NCI-H1105 (cell line): ENCODE data around the gene PKNOX2.
"Not testable (repeated sequence)": the region's sequence is repeated elsewhere in the genome, so short reads cannot be mapped to it uniquely, and the experiment has no call there.

Experiments
- DNase-seq: peaks from one replicate; lab custom pipeline; 2025; lab: John Stamatoyannopoulos, UW

Gene PKNOX2

DNA sequence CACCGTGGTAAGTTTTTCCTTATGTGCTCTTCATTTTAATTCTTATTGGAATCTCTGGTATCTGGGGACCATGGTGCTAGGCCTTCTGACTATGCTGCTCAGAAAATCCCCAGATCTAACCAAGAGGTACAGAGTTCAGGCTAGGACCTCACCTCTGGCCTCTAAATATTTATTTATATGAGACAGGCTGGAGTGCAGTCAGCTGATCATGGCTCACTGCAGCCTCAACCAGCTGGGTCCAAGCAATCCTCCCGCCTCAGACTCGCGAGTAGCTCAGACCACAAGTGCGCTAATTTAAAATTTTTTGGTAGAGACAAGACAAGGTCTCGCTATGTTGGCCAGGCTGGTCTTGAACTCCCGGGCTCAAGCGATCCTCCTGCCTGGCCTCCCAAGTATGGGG is 38.4 kb downstream of the PKNOX2 start:
- no peak for DNase-seq

DNA sequence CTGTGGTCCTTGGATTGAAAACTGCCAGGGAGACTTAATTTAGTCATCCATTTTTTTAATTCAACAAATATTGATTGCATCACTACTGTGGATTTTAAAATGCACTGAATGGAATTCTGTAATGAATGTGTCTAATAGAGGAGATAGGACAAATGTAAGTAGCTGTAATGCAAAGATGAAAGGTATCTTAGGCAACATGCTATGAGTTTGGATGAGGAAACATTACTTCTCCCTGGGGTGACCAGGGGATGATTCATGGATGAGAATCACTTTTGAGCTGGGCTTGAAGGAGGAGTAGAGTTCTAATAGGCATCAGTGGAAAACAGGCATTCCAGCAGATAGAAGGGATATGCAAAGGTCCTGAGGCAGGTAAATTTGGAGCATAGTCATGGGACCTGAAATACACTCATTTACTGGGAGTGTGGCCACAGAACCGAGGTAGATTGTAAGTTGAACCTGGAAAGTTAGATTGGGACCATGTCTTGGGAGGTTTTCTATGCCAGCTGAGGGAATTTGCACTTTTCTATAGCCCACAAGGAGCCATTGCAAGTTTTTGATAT is 43.4 kb downstream of the PKNOX2 start:
- no peak for DNase-seq

DNA sequence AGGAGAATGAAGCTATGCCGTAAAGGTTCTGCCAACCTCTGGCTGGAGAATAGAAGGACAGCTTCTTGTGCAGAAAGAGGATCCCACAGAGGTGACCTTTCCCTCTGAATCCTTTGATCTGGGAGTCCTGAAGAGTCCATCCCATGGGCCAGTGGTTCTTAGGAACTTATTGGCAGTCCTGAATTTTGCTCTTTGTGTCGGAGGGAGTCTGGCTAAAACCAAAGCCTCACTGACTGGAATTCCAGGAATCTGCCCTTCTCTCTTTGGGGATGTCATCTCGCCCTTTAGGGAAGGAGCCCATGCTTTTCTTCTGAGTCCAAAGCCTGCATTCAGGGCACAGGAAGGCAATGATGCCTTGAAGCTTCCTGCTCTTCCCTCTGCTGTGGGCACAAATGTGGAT is 45.5 kb downstream of the PKNOX2 start:
- DNase-seq = no peak

DNA sequence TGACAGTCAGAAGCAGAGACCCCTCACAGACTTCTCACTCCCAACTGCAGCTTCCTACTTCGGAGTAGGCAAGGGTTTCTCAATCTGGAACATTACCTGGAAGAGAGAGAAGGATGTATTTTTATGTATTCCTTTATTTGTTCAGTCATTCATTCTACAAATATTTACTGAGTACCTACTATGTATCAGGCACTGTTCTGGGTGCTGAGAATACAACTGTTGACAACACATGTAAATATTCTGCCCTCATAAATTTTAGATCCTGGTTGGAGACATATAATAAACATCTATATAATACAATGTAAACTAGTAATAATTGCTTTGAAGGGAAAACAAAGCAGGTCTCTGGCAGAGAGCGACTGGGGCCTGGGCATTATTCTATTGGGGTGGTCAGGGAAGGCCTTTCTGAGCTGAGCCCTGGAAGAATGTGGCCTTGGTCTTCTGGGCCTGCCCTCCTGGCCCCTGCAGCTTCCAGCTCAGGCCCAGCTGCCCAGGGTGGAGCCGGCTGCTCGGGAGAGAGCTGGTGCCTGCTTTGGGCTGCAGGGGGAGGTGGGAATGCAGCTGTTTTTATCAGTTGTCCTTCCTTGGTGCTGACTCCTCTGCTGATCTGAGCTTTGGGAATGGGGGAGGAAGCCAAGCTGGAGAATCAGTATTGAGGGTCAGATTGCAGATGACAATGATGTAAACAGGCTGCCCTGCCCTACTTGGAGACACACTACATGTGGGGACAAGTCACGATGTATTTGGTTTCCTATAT is 46.8 kb downstream of the PKNOX2 start:
- no peak for DNase-seq

DNA sequence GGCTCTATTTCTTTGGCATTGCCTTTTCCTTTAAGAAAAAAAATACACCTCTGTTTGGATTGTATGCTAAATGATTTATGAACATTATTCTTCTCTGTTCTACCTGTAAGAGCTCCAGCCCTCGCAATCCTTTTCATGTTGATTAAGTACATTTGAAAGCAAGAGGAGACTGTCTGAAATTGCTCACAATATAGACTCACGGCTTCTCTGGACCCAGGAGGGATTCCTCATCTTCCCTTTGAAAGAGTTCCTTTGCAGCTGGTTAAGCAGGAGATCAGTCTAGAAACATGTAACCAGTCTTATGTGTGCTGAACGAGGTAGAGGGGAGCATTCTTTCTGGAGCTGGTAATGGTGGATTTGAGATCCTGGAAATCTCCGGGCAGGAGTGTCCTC is 47.4 kb downstream of the PKNOX2 start:
- no peak for DNase-seq

DNA sequence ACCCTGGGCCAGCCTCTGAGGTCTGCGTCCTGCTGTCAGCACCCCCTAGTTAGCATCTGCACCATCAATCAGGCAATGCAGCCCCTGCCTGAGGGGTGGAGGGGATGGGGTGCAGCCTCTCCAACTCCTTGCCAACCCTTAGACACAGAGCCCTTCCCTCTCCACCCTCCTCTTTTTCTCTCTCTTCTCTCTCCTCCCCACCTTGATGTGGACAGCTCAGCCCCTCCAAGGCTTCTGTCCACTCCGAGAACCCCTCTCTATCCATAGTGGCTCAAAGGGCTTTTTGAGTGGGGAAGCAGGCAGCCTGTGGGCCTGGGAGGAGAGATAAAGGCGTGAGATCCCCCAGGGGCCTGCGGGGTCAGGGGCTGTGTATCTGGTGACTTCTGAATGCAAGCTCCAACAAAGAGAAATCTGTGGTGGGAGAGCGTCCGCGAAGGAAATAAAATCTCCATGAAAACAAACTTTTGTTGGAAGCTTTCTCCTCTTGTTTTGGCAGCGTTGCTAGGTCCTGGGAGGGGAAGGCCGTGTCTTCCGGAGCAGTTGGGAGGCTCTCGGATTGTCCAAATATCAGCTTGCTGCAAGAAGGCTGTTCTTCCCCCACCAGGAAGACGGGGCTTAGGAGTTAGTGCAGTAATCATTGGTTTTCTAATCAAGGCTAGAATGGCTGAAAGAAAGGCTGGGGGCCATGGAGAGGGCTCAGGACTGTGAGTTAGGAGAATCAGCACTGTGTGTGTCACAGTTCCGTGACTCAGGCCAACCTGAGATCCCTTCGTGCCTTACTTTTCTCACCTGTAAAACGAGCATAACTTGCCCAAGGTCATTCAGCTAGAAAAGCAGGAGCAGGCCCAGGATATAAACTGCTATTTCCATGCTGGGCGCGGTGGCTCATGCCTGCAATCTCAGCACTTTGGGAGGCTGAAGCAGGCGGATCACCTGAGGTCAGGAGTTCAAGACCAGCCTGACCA is 50.3 kb downstream of the PKNOX2 start:
- DNase-seq = no peak

DNA sequence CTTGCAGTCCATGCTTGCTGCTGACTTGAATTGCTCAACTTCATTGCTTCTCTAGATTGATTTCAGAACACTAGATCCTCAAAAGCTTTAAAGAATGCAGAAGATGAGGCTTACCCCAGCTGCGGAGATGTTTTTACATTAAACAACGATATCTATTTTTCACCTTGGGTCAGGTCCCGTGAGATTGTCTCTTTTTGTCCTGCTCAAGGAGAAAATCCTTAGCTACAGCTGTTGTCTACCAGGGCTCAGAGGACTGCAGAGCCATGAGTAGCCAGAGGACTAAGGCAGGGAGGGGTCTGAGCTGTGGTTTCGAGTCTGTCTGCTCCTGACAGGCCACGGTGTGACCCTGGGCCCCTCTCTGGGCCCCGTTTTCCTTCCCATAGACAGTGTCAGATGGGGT is 51.4 kb downstream of the PKNOX2 start:
- DNase-seq = no peak

DNA sequence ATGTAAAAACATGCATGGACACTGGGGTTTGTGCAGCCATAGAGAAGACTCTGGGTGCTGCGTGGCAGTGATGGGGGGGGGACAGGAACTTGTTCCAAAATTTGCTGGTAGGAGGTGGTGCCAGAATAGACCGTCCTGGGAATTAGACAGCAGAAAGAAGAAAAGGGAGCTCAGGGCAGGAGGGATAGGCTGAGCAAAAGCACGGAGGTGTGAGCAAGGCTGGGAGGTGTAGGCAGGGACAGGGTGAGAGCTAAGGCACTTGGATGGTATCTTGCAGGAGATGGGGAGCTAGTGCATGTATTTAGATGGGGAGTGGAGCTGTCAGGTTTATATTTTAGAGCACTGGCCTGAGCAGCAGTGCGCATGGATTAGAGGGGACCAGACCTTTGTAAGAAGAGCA is 53.8 kb downstream of the PKNOX2 start:
- DNase-seq = no peak

DNA sequence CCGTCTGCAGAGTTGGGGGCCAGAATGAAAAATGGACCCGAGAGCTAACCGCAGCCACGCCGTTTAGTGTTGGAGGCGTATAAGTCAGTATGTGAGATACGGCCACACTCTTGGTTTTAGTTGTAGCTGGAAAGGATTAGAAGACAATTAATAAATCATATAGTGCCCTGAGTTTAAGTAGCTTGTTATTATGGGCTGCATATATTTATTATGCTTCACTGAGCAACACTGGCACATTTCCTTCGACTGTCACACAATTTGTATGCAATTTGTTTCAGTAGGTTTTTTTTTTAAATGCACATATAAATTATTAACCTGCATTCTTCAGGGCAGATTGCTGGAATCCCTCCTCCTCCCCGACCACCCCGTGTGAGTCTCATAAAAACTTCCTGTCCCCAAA is 56.9 kb downstream of the PKNOX2 start:
- DNase-seq = no peak

DNA sequence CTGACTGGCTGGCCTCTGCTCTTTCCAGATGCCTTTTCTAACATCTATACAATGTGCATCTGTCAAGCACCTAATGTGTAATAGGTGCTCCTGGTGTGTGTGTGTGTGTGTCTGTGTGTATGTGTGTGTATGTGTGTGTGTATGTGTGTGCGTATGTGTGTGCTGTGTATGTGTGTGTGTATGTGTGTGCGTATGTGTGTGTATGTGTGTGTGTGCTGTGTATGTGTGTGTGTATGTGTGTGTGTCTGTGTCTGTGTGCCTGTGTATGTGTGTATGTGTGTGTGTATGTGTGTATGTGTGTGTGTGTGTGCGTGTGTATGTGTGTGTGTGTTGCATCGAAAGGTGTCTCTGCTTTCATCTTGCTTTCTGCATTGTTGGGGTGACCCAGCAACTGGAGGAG is 57.9 kb downstream of the PKNOX2 start:
- no peak for DNase-seq

DNA sequence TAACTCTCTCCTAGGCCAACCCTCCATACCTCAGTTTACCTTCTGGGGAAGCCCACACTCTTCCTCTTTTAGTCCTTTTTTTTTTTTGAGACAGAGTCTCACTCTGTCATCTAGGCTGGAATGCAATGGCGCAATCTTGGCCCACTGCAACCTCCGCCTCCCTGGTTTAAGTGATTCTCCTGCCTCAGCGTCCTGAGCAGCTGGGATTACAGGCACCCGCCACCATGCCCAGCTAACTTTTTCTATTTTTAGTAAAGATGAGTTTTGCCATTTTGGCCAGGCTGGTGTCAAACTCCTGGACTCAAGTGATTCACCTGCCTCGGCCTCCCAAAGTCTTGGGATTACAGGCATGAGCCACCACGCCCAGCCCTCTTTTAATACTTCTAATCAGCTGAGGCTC is 58.6 kb downstream of the PKNOX2 start:
- not testable (repeated sequence) for DNase-seq

DNA sequence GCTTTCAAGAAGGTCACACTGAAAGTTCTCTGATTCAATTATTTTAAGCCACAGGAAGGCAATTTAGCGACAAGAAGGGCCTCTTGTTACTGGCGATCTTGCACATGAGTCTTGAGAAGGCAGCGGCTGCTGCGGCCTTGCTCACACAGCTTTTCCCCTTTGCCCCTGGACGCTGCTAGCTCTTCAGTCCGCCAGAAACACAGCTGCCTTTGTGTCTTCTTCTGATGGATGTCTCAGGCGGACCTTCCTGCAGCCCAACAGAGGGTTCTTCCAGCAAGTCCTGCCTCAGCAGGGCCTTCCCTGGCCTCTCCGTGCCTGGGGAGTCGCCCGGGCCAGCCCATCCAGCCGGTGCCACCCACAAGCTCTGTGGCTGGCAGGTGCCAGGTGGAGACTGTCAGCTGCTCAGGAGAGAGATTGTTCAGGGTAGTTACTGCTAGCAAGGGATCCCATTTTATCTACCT is 59.4 kb downstream of the PKNOX2 start:
- no peak for DNase-seq

DNA sequence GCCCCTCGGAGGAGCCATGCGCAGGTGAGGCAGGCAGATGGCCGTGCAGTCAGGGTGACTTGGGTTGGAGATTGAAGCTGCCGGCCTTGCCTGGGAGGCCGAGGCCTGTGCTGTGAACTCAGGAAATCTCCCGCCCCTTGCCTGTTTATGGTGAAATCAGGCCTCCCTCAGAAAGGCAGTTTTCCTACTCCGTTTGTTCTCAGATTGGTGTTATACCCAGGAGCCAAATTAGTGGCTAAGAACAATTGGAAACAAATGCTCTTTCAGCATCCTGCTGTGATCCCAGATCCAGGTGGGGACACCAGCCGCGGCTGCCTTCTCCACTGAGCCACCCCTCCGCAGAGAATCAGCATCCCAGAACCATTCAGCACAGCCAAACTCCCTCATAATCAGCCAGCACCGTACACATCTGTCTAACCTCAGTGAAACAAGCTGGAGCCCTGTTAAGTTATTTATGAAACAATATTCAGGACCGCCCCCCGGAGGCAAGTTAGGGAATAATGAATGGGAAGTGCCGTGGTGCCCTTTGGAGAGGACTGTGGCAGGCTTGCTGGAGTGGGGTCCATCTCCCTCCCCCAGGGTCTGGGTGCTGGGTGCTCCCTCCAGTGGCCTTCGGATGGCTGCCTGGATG is 60.0 kb downstream of the PKNOX2 start:
- DNase-seq = no peak

DNA sequence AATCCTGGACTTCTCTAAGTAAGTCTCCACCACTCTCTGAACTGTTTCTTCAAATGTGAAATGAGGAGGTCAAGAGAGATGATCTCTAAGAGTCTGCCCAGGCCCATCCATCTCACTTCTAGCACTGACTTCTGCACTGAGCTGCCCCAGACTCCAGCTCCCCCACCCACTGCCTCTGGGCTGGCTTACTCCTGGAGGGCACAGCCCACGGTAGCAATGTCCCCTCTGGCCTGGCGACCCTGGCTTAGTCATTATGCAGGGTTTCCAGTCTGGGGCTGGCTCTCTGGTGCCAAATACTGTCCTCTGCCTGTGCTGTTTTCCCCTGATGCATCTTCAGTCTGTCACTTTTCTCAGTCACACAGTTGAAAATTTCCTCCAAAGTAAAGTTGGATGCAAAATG is 60.9 kb downstream of the PKNOX2 start:
- DNase-seq = no peak

DNA sequence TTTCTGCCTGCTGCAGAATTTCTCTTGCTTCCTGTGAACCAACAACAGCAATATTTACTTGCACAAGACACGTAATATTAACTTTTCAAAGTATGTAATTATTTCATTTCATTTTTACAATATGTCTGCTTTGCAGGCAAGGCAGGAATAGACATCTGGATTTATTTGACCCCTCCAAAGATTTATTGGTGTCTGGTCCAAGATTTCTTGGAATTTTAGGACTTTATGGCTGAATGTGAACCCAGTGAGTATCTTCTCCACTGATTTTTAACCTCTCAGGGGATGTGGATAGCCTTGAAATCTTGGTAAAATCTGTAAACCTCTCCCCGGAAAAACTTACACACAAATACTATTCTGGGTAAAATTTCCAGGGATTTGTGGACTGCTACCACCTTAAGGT is 61.5 kb downstream of the PKNOX2 start:
- DNase-seq = no peak

DNA sequence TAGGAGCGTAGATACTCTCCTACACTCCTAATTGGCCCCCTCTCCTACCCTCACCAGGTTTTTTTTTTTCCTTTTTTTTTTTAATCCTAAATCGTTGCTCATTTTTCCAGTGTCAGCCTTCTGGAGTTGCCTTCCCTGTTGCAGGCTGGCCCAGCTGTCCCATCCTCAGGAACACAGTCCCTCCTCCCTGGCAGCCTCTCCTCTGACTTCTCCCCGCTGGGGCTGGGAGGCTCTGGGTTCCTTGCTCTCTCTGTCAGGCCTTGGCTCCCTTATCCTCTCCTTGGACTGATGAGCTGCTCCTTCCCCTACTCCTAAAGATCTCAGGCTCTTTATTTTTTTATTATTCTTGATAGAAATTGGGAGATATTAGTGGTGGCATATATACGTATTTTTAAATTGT is 62.2 kb downstream of the PKNOX2 start:
- no peak for DNase-seq

DNA sequence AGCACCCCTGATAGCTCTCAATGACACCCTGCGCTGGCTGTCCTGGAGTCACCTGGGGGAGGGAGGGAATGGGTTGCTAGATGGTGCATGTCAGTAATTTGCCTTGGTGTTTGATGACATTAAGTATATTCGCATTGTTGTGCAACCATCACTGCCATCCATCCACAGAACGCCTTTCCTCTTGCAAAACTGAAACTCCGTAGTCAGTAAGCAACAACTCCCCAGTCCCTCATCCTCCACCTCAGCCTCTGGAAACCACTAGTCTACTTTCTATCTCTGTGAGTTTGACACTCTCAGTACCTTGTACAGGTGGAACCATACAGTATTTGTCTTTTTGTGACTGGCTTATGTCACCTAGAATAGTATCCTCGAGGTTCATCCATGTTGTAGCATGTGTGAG is 62.6 kb downstream of the PKNOX2 start:
- DNase-seq = no peak

DNA sequence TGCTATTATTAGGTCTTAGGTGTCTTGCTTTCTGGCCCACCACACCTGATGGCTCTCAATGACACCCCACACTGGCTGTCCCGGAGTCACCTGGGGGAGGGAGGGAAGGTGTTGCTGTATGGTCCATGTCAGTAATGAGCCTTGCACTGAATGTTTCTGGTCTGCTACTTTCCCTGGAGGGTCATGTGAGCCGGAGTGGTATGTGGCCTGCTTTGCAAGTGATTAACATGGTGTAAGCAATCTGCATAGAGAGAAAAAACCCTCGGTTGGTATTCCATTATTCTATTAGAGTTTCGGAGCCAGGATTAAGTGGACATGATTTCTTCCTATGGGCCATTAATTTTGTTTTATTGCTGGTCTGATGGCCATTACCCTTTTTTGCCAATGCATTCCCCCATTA is 63.9 kb downstream of the PKNOX2 start:
- no peak for DNase-seq

DNA sequence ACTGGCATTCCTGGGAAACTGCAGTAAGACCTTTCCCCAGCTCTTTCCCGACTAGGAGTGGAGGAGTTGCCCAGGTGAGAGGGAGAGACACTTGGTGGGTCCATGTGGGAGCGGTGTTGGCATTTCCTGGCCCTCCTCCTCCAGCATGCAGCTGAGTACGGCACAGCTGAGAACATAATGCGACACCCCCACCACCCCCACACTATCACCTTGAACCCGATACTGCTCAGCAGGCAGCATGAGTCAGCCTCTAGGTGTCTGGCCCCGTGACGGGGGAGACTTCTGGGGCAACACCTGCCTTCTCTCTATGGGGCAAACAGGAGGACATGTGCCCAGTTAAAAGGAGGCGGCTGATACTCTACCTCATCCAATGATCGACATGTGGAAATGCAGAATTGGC is 64.4 kb downstream of the PKNOX2 start:
- DNase-seq = no peak

DNA sequence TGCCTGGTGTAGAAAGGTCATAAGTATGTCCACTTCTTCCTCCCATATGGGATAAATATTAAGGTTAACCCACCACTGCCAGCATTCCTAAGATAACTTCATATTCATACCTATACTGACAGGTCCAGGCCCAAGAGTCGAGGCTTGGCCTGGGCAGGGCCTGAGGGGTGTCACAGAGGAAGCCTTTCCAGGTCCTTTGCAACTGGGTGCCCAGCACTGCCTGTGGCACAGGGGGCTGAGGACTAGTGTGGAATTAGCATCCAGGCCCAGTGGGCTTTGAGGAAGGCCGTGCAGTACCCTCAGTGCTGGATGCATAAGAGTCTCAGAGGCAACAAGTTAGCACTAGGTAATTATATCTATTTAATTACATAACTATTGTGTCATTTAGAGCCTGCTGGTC is 65.4 kb downstream of the PKNOX2 start:
- no peak for DNase-seq

DNA sequence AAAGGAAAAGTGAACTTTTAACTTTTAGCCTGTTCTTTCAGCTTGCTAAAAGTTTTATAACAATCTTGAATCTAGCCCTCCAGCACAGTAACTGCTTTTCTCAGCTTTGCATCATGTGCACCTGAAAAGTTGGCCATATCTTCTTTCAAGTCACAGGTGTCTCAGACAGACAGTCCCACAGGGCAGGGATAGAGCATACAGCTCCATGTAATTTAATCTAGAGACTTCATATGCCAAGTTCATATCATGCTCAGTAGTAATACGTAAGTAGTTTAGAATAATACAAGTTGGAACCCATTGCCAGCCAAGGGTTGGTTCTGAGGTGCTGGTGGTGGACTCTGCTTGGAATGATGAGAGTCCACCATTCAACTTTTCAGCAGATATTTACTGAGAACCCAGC is 68.6 kb downstream of the PKNOX2 start:
- no peak for DNase-seq

DNA sequence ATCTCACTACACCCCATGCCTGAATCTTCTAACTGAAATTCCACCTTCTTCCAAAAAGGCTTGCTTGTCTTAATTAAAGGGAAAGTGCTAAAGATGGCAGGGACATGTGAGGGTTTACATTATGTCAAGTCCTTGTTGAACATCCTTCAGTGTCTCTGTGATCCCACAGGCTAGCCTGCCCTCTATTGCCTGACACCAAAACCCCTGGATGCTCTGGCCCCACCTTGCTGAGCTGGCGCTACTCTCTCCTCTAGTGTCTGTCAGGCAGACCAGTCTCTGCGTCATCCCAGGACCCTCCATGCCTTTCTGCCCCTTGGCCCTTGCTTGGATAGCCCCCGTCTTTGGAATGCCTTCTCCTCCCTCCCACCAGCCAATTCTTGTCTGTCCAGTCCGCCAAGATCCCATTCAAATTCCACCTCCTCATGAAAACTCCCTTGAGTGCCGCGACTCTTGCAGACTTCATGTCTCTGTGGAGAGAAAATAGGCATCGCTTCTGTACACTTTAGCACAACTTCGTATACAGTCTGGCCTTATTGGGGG is 69.3 kb downstream of the PKNOX2 start:
- DNase-seq = no peak
